Activated CD4-positive, alpha-beta T cell treated with anti-CD3 and anti-CD28 coated beads for 36 hours (primary cell): ENCODE results near the gene S100A7. TPM values are rescaled to one million over a fixed set of nuclear protein-coding genes. Genes with fewer than 3 reads are reported as not detected.

ENCODE experiments used
- ATAC-seq: fragments of 200-7000 bp; cut with Tn5 transposase; one replicate; pipeline ENCODE4 v1.10.0; 2021; ENCODE audit warnings: mild to moderate bottlenecking, moderate library complexity
- CTCF ChIA-PET: fragments of 350-600 bp; sonication (Branson Sonifier 250); formaldehyde crosslinking; loops from one replicate; lab custom pipeline; 2021; ENCODE audit warnings: antibody characterized with exemption; lab: Charles Lee
- POLR2A ChIA-PET: fragments of 350-600 bp; sonication (Branson Sonifier 250); formaldehyde crosslinking; loops from one replicate; lab custom pipeline; 2021; ENCODE audit warnings: antibody characterized with exemption, inconsistent platforms; lab: Charles Lee
- DNase-seq: peaks from one replicate; pipeline ENCODE4 v3.0.0-alpha.2; 2020
- H3K27ac Mint-ChIP-seq: one replicate; pipeline ENCODE4 v1.8.0; 2021; ENCODE audit warnings: mixed read lengths
- H3K27me3 Mint-ChIP-seq: one replicate; pipeline ENCODE4 v1.8.0; 2021; ENCODE audit warnings: mixed read lengths
- H3K36me3 Mint-ChIP-seq: one replicate; pipeline ENCODE4 v1.8.0; 2021; ENCODE audit warnings: low read depth, mixed read lengths
- H3K4me1 Mint-ChIP-seq: one replicate; pipeline ENCODE4 v1.8.0; 2021; ENCODE audit warnings: mixed read lengths
- H3K4me3 Mint-ChIP-seq: one replicate; pipeline ENCODE4 v1.8.0; 2021; ENCODE audit warnings: mild to moderate bottlenecking, moderate library complexity, mixed read lengths
- H3K9me3 Mint-ChIP-seq: one replicate; pipeline ENCODE4 v1.8.0; 2021; ENCODE audit warnings: low read depth, mixed read lengths
- intact Hi-C, 2 experiments: fragments of 100-400 bp; cut with DNase I in 1 of 2; cut with micrococcal nuclease in 1 of 2; formaldehyde crosslinking; loops; one replicate each; pipeline versions ENCODE4 v1.14.2 to v1.15.1; 2022 to 2024; cut with DNase I, micrococcal nuclease
- total RNA-seq, 2 experiments: library from RNA; stranded (reverse); gene quantifications; one replicate each; pipeline ENCODE4 v1.2.3, GENCODE V29; 2021

Gene S100A7
- total RNA-seq, 2 experiments from 2014 or later = not detected

DNA sequence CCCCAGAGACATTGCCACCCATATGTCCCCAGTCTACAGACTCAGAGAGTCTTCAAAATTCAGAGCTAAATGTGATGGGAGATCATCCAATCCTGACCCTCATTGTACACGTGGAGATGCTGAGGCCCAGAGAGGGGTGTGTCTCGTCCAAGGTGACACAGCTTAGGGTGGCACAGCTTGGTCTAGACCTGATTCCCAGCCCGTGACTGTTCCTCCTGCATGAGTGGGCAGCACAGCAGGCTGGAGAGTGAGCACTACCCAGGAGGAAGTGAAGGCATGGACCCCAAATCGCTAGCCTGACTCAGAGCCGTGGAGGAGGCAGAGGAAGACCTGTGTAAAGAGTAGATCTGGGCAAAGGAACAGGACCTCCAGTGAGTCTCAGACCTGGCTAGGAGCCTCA is 16.4 kb downstream of the S100A7 start:
- ChIA-PET CTCF (interaction anchor here (0.5 kb wide), 1 partner anchor 57 kb away, joined by 3 read pairs; no protein-coding TSS in a partner anchor), POLR2A (no interaction called here)
- intact Hi-C loops = no loop called here

DNA sequence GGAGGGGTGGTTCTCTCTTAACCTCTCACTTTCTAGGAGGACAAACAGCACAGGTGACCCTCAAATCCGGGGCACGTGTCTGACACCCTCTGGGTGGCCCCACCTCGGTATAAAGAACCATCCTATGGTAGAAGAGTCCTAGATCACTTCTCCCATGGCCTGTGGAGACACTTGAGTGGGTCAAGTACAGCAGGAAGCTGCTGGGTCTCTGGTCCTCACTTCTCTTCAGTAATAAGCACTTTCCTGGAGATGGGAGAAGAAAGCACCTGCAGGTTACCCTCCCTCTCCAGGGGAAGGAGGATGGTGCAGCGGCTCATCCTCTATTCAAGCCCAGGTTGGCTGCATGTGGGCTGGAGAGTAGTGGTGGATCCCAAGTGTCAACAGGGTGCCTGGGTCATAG is 17.0 kb downstream of the S100A7 start:
- no peak overlapping the region for H3K4me3 Mint-ChIP-seq
- ATAC-seq = no peak
- no peaks in the 10 kb centered on the region for H3K36me3 Mint-ChIP-seq
- H3K4me1 Mint-ChIP-seq = no peaks in the 10 kb centered on the region
- peaks cover 20% of the 10 kb centered on the region for H3K27me3 Mint-ChIP-seq
- intact Hi-C loops = no loop called here
- no peak for DNase-seq
- H3K9me3 Mint-ChIP-seq = no peaks in the 10 kb centered on the region
- CTCF ChIA-PET = interaction anchor here (0.5 kb wide), 1 partner anchor 57 kb away, joined by 3 read pairs; no protein-coding TSS in a partner anchor
- POLR2A ChIA-PET = no interaction called here
- no peak overlapping the region for H3K27ac Mint-ChIP-seq

More for the DNA sequence above, 16.4 kb downstream of the S100A7 start:
- no peak for DNase-seq
- Mint-ChIP-seq H3K9me3 (no peaks in the 10 kb centered on the region), H3K4me1 (no peaks in the 10 kb centered on the region), H3K27ac (no peak overlapping the region), H3K4me3 (no peak overlapping the region), H3K27me3 (peaks cover 23% of the 10 kb centered on the region), H3K36me3 (no peaks in the 10 kb centered on the region)
- ATAC-seq = no peak

DNA sequence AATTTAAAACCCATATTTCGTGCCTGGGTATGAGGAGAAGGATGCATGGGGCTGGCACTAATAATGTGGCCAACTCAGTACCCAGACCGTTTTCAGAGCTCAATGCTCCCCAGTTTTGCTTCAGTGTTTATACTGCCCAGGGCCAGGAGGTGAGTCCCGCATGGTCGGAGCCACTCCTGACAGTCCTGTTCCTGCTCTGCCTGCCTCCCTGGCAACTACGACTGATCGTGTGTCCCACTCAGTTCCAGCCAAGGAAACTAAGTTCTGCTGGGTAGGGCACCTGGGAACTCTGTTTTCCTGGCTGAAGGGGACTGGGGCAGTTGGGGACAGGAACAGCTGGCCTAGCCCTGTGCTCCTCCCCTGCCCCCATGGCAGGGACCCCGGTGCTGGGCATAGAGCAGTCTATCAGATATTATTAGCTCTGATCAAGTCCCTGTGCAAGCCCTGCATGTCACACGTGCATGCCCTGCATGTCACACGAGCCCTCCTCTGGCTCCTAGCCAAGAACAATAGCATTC is 19.2 kb downstream of the S100A7 start:
- Mint-ChIP-seq H3K27me3 (peaks cover 18% of the 10 kb centered on the region), H3K4me1 (no peaks in the 10 kb centered on the region), H3K36me3 (no peaks in the 10 kb centered on the region), H3K9me3 (no peaks in the 10 kb centered on the region), H3K27ac (no peak overlapping the region), H3K4me3 (no peak overlapping the region)
- POLR2A ChIA-PET = no interaction called here
- CTCF ChIA-PET = no interaction called here
- no peak for ATAC-seq
- intact Hi-C loops = no loop called here
- DNase-seq = no peak

DNA sequence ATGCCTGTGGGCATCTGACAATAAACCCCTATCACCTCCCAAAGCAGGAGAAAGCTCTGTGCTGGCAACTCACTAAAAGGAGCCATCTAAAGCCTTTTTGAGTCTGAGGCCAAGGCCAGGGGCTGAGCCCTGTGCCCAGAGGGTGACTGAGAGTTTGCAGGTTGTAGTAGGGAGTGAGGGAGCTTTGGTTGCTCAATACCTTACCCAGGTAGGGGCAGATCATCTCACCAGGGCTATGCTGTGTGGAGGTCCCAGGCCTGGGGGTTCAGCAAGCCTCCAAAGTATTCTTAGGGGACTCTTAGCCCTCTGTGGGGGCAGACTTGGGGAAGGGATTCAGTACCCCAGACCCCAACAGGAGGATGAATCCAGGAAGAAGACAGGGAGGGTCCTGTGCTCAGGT is 21.2 kb downstream of the S100A7 start:
- no peak for DNase-seq
- no peaks in the 10 kb centered on the region for H3K9me3 Mint-ChIP-seq
- no peak for ATAC-seq
- POLR2A ChIA-PET = no interaction called here
- H3K27ac Mint-ChIP-seq = no peak overlapping the region
- no peaks in the 10 kb centered on the region for H3K36me3 Mint-ChIP-seq
- no peaks in the 10 kb centered on the region for H3K4me1 Mint-ChIP-seq
- intact Hi-C loops = no loop called here
- CTCF ChIA-PET = no interaction called here
- H3K4me3 Mint-ChIP-seq = no peak overlapping the region
- peaks cover 10% of the 10 kb centered on the region for H3K27me3 Mint-ChIP-seq

DNA sequence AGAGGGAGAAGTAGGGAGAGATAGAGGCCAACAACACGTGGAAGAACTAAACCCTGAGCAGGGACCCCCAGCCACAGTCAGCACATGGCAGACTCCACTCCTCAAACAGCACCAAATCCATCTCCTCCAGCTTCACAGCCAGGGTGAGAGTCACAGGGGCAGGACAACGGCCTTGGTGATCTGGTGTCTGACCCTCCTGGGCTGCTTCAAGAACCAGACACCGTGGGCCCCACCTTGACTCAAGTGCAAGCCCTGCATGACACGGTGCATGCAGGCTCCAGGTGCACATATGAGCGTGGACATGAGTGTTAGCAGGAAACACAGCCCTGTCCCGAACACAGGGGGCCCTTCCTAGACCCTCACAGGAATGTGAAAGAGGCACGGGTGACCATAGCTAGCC is 21.9 kb downstream of the S100A7 start:
- DNase-seq = no peak
- intact Hi-C loops = no loop called here
- no peaks in the 10 kb centered on the region for H3K4me1 Mint-ChIP-seq

DNA sequence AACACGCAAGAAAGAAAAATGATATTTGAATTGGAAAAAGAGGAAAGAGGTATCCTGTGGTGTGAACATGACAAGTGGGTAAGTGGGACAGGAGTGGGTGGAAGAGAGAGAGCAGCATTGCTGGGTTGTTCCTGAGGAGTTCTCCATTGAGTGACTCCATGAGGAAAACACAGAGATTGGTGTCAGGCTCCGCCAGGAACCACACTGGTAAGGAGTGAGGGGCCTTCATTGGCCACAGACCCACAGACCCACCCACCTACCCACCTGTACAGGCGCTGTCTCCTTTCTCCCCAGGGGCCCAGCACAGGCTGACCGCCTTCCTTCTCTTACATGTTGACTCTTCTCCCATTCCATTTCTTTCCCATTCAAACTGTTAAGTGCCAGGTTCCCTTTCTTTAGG is 23.2 kb downstream of the S100A7 start:
- H3K36me3 Mint-ChIP-seq = no peaks in the 10 kb centered on the region
- intact Hi-C loops = no loop called here
- POLR2A ChIA-PET = no interaction called here
- DNase-seq (no peak), ATAC-seq (no peak)
- no peaks in the 10 kb centered on the region for H3K4me1 Mint-ChIP-seq
- H3K9me3 Mint-ChIP-seq = no peaks in the 10 kb centered on the region
- H3K27me3 Mint-ChIP-seq = peaks cover 8% of the 10 kb centered on the region
- H3K4me3 Mint-ChIP-seq = no peak overlapping the region
- H3K27ac Mint-ChIP-seq = no peak overlapping the region
- CTCF ChIA-PET = no interaction called here

More for the DNA sequence above, 21.9 kb downstream of the S100A7 start:
- ATAC-seq = no peak
- CTCF ChIA-PET = no interaction called here
- Mint-ChIP-seq H3K4me3 (no peak overlapping the region), H3K36me3 (no peaks in the 10 kb centered on the region), H3K27ac (no peak overlapping the region), H3K9me3 (no peaks in the 10 kb centered on the region), H3K27me3 (peaks cover 10% of the 10 kb centered on the region)
- POLR2A ChIA-PET = no interaction called here

DNA sequence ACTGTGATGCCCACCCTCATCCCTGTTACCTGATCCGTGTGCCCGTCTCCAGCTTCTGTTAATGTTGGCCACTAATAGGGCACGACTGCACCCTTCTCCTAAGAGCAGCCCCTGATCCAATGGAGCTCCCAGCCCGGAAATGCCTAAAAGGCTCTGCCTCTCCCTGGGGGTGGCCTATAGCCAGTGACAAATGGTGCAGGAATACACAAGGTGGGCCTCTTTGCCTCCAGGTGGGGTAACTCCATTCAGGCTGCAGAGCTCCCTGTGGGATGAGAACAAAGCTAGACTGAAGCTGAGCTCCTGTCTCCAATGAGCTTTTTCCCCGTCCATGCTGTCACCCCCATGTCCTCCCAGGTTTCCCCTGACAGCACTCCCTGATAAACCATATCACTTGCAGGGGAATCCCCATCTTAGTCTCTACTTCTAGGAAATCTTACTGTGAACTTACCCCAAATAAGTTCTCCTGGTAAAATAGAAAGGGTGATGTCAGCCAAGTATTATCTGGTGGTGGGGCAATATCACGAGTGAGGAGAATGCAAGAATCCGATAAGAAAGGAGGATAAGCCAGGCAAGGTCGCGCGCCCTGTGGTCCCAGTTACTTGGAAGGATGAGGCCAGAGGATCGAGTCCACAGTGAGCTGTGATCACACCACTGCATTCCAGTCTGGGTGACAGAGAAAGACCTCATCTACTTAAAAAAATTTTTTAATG is 25.6 kb downstream of the S100A7 start:
- POLR2A ChIA-PET = no interaction called here
- no peak for DNase-seq
- intact Hi-C loops = no loop called here
- Mint-ChIP-seq H3K9me3 (no peaks in the 10 kb centered on the region), H3K27me3 (peaks cover 6% of the 10 kb centered on the region), H3K27ac (no peak overlapping the region), H3K4me3 (no peak overlapping the region), H3K36me3 (no peaks in the 10 kb centered on the region), H3K4me1 (no peaks in the 10 kb centered on the region)
- ATAC-seq = no peak
- CTCF ChIA-PET = interaction anchor here (0.7 to 0.8 kb wide), 2 partner anchors 31 to 76 kb away, joined by 3 read pairs; no protein-coding TSS in a partner anchor

DNA sequence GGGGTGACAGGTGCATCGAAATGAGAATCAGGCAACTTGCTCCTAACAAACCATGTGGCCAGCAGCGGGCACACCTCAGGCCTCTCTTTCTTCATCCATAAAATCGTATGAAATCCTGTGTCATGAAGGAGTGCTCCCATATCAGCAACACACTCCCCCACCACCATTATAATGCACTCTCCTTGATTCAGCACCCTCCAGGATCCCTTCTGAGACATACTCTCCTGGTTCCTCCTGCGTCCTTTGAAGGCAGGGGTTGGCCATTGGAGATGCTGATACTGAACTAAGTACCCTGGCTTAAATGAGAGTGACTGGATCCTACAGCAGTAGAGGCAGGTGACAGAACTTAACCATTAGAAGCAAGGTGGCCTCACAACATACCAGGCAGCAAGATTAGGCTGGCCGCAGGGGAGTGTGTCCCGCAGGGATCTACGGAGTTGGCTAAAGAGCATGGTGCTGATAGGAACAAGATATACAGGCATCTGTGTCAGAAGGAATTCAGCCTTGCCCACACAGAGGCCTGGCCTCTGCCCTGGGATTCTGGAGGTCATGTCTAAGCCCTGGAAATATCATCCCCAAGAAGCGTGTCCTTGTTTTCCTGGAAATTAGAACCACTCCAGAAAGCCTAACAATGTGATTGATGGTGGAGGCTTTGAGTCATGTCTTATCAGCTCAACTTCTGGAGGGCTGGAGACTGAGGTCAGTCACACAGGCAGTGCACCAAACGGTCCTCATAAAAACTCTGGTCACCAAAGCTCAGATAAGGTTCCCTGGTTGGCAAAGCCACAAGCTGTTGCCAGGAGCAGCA is 27.4 kb downstream of the S100A7 start:
- Mint-ChIP-seq H3K27me3 (peaks cover 11% of the 10 kb centered on the region), H3K9me3 (no peaks in the 10 kb centered on the region), H3K36me3 (no peaks in the 10 kb centered on the region), H3K4me3 (no peak overlapping the region), H3K27ac (no peak overlapping the region), H3K4me1 (no peaks in the 10 kb centered on the region)
- CTCF ChIA-PET = no interaction called here
- no peak for ATAC-seq
- DNase-seq = no peak
- intact Hi-C loops = no loop called here
- POLR2A ChIA-PET = no interaction called here

DNA sequence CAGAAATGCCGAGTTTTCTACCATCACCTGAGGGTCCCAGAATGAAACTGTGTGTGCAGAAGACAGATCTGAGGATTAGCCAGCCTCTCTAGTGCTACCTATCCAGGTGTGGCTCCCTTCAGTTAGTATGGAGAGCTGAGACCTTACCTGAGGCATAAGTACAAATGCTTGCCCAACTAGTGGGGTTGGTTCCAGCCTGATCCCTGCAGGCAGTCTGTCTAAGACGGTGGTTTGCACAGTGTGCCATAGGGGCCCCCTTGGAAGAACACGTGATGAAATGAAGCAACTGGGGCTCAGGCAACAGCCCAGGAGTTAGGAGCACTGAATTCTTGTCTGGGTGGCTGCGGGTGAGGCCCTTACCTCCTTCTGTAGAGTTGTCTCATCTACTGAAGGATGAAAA is 28.5 kb downstream of the S100A7 start:
- POLR2A ChIA-PET = no interaction called here
- CTCF ChIA-PET = no interaction called here
- ATAC-seq (no peak), DNase-seq (no peak)
- intact Hi-C loops = no loop called here
- H3K36me3 Mint-ChIP-seq = no peaks in the 10 kb centered on the region
- peaks cover 11% of the 10 kb centered on the region for H3K27me3 Mint-ChIP-seq
- no peaks in the 10 kb centered on the region for H3K4me1 Mint-ChIP-seq
- H3K4me3 Mint-ChIP-seq = no peak overlapping the region
- H3K27ac Mint-ChIP-seq = no peak overlapping the region
- no peaks in the 10 kb centered on the region for H3K9me3 Mint-ChIP-seq

DNA sequence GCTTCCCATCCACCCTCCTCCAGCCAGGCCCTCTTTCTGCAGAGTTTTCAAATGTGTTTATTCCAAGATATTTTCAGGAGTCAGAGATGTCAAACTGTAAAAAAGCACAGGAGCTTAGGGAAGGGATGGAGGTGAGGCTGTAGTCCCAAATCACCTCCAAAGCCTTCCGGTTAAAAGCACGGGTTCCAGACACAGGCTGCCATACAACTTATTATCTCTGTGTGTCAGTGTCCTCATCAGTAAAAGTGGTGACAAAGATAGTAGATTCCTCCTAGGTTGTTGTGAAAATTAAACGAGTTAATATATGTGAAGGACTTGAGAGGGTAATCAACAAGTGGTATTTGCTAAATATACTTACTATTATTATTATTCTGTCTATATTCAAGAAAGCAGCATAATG is 29.0 kb downstream of the S100A7 start:
- DNase-seq = no peak
- Mint-ChIP-seq H3K27me3 (peaks cover 9% of the 10 kb centered on the region), H3K36me3 (no peaks in the 10 kb centered on the region), H3K9me3 (no peaks in the 10 kb centered on the region), H3K4me3 (no peak overlapping the region), H3K4me1 (no peaks in the 10 kb centered on the region), H3K27ac (no peak overlapping the region)
- intact Hi-C loops = no loop called here
- ChIA-PET CTCF (no interaction called here), POLR2A (no interaction called here)
- ATAC-seq = no peak

DNA sequence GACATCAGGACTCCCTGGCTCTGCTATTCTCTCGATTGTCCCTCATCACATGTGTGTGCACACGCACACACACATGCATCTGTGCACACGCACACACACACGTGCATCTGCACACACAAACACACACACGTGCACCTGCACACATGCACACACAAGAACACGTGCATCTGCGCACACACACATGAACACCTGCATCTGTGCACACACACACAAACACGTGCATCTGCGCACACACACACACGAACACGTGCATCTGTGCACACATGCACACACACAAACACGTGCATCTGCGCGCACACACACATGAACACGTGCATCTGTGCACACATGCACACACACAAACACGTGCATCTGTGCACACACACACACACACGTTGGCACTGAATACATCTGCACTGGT is 29.4 kb downstream of the S100A7 start:
- intact Hi-C loops = no loop called here
- Mint-ChIP-seq H3K9me3 (no peaks in the 10 kb centered on the region), H3K27me3 (peaks cover 9% of the 10 kb centered on the region), H3K27ac (no peak overlapping the region), H3K4me3 (no peak overlapping the region), H3K4me1 (no peaks in the 10 kb centered on the region), H3K36me3 (no peaks in the 10 kb centered on the region)
- ChIA-PET POLR2A (interaction anchor here (0.6 kb wide), 1 partner anchor 342 kb away, joined by 3 read pairs; no protein-coding TSS in a partner anchor), CTCF (no interaction called here)
- ATAC-seq = no peak
- DNase-seq = no peak
